MCF 10A (cell line): Measurements from ENCODE around the gene NAP1L4. TPM values are rescaled to one million over a fixed set of nuclear protein-coding genes. Genes with fewer than 3 reads are reported as not detected.

Experiments used
- BruUV-seq: library from RNA; stranded (reverse); fragments of 400-500 nt; replicated peaks from 2 replicates; lab custom pipeline; 2021; lab: Mats Ljungman, UMichigan
- CTCF ChIA-PET: fragments of 300-600 bp; sonication (Branson Sonifier 250); formaldehyde crosslinking; extraction: SDS; loops from one replicate; lab custom pipeline; 2021; ENCODE audit warnings: antibody characterized with exemption, inconsistent platforms; lab: Yijun Ruan, JAX
- POLR2A ChIA-PET: fragments of 300-600, 350-650 bp; sonication (Branson Sonifier 250); formaldehyde crosslinking; extraction: SDS; loops from one replicate; lab custom pipeline; 2020; ENCODE audit warnings: antibody characterized with exemption, inconsistent platforms; lab: Yijun Ruan, JAX
- DNase-seq: peaks from one replicate; pipeline ENCODE4 v3.0.0-alpha.2; 2018; ENCODE audit not compliant: unreplicated experiment
- H3K27ac Mint-ChIP-seq: one replicate; pipeline ENCODE4 v1.8.0; 2022; ENCODE audit warnings: mild to moderate bottlenecking, low read depth, mixed read lengths; ENCODE audit not compliant: unreplicated experiment
- H3K27me3 Mint-ChIP-seq: one replicate; pipeline ENCODE4 v1.8.0; 2022; ENCODE audit warnings: mixed read lengths; ENCODE audit not compliant: insufficient read depth, unreplicated experiment
- H3K36me3 Mint-ChIP-seq: one replicate; pipeline ENCODE4 v1.8.0; 2022; ENCODE audit warnings: mild to moderate bottlenecking, moderate library complexity, mixed read lengths; ENCODE audit not compliant: insufficient read depth, unreplicated experiment
- H3K4me1 Mint-ChIP-seq: one replicate; pipeline ENCODE4 v1.8.0; 2022; ENCODE audit warnings: mixed read lengths; ENCODE audit not compliant: insufficient read depth, unreplicated experiment
- H3K4me3 Mint-ChIP-seq: one replicate; pipeline ENCODE4 v1.8.0; 2022; ENCODE audit warnings: mild to moderate bottlenecking, moderate library complexity, mixed read lengths; ENCODE audit not compliant: unreplicated experiment
- H3K9me3 Mint-ChIP-seq: one replicate; pipeline ENCODE4 v1.8.0; 2022; ENCODE audit warnings: mixed read lengths; ENCODE audit not compliant: unreplicated experiment
- CTCF ChIP-seq: fragments of 200-600 bp; IDR thresholded peaks from one replicate; pipeline ENCODE4 v1.8.0; 2022; ENCODE audit warnings: antibody characterized with exemption, mild to moderate bottlenecking; ENCODE audit not compliant: unreplicated experiment
- intact Hi-C: fragments of 100-400 bp; cut with micrococcal nuclease; formaldehyde crosslinking; loops from 2 replicates; pipeline ENCODE4 v1.14.1; 2022
- total RNA-seq: library from RNA; stranded (reverse); gene quantifications from 2 replicates; pipeline ENCODE4 v1.2.3, GENCODE V29; 2022

NAP1L4 gene
- total RNA-seq, 1 experiment from 2014 or later: 103 TPM

- no peak overlapping the region for H3K27ac Mint-ChIP-seq
- peaks cover 92% of the 10 kb centered on the region for H3K36me3 Mint-ChIP-seq
- CTCF ChIA-PET: interaction anchor here (0.8 to 1.7 kb wide), 2 partner anchors 21 to 42 kb away, joined by 4 to 6 read pairs; no protein-coding TSS in a partner anchor
- no peaks in the 10 kb centered on the region for H3K9me3 Mint-ChIP-seq
- no peak for DNase-seq
- no peaks in the 10 kb centered on the region for H3K4me1 Mint-ChIP-seq
- intact Hi-C loops: no loop called here
- H3K27me3 Mint-ChIP-seq: no peaks in the 10 kb centered on the region
- TF ChIP-seq CTCF: no peak
- no TSS peak for BruUV-seq
- POLR2A ChIA-PET: no interaction called here
- H3K4me3 Mint-ChIP-seq: no peak overlapping the region
These were observed 24.7 kb upstream of the NAP1L4 start for GRCh38 chr11:3016861-3017260.

GRCh38 chr11:3015796-3016195 is 23.7 kb upstream of the NAP1L4 start:
- Mint-ChIP-seq H3K4me3 (no peak overlapping the region), H3K9me3 (no peaks in the 10 kb centered on the region), H3K27ac (no peak overlapping the region), H3K36me3 (peaks cover 91% of the 10 kb centered on the region), H3K27me3 (no peaks in the 10 kb centered on the region), H3K4me1 (no peaks in the 10 kb centered on the region)
- CTCF ChIA-PET: interaction anchor here (1.4 to 2.4 kb wide), 4 partner anchors 12 to 41 kb away, joined by 5 to 13 read pairs (median 6); no protein-coding TSS in a partner anchor
- POLR2A ChIA-PET: interaction anchor here (6.1 kb wide), 1 partner anchor 14 kb away, joined by 47 read pairs; no protein-coding TSS in a partner anchor
- TF ChIP-seq CTCF: no peak
- BruUV-seq: no TSS peak
- intact Hi-C loops: no loop called here
- no peak for DNase-seq

GRCh38 chr11:3014943-3015342 is 22.8 kb upstream of the NAP1L4 start:
- ChIA-PET POLR2A (interaction anchor here (1.2 to 6.1 kb wide), 3 partner anchors 13 to 26 kb away, joined by 3 to 47 read pairs (median 6); no protein-coding TSS in a partner anchor), CTCF (interaction anchor here (1.3 to 2.4 kb wide), 6 partner anchors 11 to 127 kb away, joined by 4 to 13 read pairs (median 4); no protein-coding TSS in a partner anchor)
- DNase-seq: no peak
- intact Hi-C loops: no loop called here
- TF ChIP-seq CTCF: no peak
- H3K27me3 Mint-ChIP-seq: no peaks in the 10 kb centered on the region
- BruUV-seq: no TSS peak
- peaks cover 90% of the 10 kb centered on the region for H3K36me3 Mint-ChIP-seq
- H3K4me1 Mint-ChIP-seq: no peaks in the 10 kb centered on the region
- H3K9me3 Mint-ChIP-seq: no peaks in the 10 kb centered on the region
- H3K27ac Mint-ChIP-seq: no peak overlapping the region
- no peak overlapping the region for H3K4me3 Mint-ChIP-seq

- H3K9me3 Mint-ChIP-seq: no peaks in the 10 kb centered on the region
- no peaks in the 10 kb centered on the region for H3K27me3 Mint-ChIP-seq
- H3K4me1 Mint-ChIP-seq: no peaks in the 10 kb centered on the region
- H3K4me3 Mint-ChIP-seq: no peak overlapping the region
- intact Hi-C loops: no loop called here
- H3K27ac Mint-ChIP-seq: no peak overlapping the region
- no peak for DNase-seq
- TF ChIP-seq CTCF: no peak
- CTCF ChIA-PET: interaction anchor here (0.6 to 2.4 kb wide), 8 partner anchors 10 to 136 kb away, joined by 3 to 13 read pairs (median 4); no protein-coding TSS in a partner anchor
- no TSS peak for BruUV-seq
- POLR2A ChIA-PET: interaction anchor here (0.6 to 6.1 kb wide), 6 partner anchors 9 to 1068 kb away, joined by 3 to 47 read pairs (median 4); no protein-coding TSS in a partner anchor
- peaks cover 88% of the 10 kb centered on the region for H3K36me3 Mint-ChIP-seq
These were observed 22.2 kb upstream of the NAP1L4 start for GRCh38 chr11:3014057-3014938.
